GM18873 (cell line): ENCODE results near the gene MAP3K8.

ENCODE experiments used
- ATAC-seq: cut with Tn5 transposase; IDR thresholded peaks from one replicate; pipeline ENCODE4 v1.9.1; 2021; ENCODE audit warnings: mild to moderate bottlenecking, moderate library complexity, moderate number of reproducible peaks; ENCODE audit not compliant: unreplicated experiment, low FRiP score

MAP3K8 gene

GRCh38 chr10:30481603-30482002 lies 47.6 kb downstream of the MAP3K8 start:
- no peak for ATAC-seq

- no peak for ATAC-seq
These were observed 54.3 kb downstream of the MAP3K8 start for GRCh38 chr10:30488316-30488715.

GRCh38 chr10:30489346-30489745 lies 55.4 kb downstream of the MAP3K8 start:
- ATAC-seq = no peak

GRCh38 chr10:30490289-30491000 lies 56.5 kb downstream of the MAP3K8 start:
- no peak for ATAC-seq

GRCh38 chr10:30491204-30491915 lies 57.4 kb downstream of the MAP3K8 start:
- ATAC-seq = no peak

- no peak for ATAC-seq
These were observed 58.0 kb downstream of the MAP3K8 start for GRCh38 chr10:30491916-30492515.

GRCh38 chr10:30493609-30494530 lies 59.9 kb downstream of the MAP3K8 start:
- ATAC-seq = no peak

GRCh38 chr10:30494558-30494957 lies 60.6 kb downstream of the MAP3K8 start:
- ATAC-seq = no peak

- ATAC-seq = no peak
These were observed 61.7 kb downstream of the MAP3K8 start for GRCh38 chr10:30495687-30496086.

GRCh38 chr10:30499816-30500215 lies 65.8 kb downstream of the MAP3K8 start:
- ATAC-seq = no peak

- no peak for ATAC-seq
These were observed 66.5 kb downstream of the MAP3K8 start for GRCh38 chr10:30500534-30500933.

GRCh38 chr10:30500963-30501504 lies 67.0 kb downstream of the MAP3K8 start:
- no peak for ATAC-seq

GRCh38 chr10:30502266-30503060 lies 68.5 kb downstream of the MAP3K8 start:
- no peak for ATAC-seq

- ATAC-seq = no peak
These were observed 69.8 kb downstream of the MAP3K8 start for GRCh38 chr10:30503700-30504266.

GRCh38 chr10:30505543-30506298 lies 71.7 kb downstream of the MAP3K8 start:
- no peak for ATAC-seq

GRCh38 chr10:30509508-30509907 lies 75.5 kb downstream of the MAP3K8 start:
- no peak for ATAC-seq

- peak; percentile 78 for ATAC-seq
These were observed 76.4 kb downstream of the MAP3K8 start for GRCh38 chr10:30510184-30510931.
